HG03378 (cell line): Measurements from ENCODE around the gene RIC3.
A peak's percentile ranks its signal among the peaks of the same experiment; 100 is the strongest.

Experiments
- ATAC-seq: cut with Tn5 transposase; IDR thresholded peaks from one replicate; pipeline ENCODE4 v1.9.1; 2021; ENCODE audit warnings: mild to moderate bottlenecking, moderate library complexity; ENCODE audit not compliant: unreplicated experiment

Gene RIC3

DNA sequence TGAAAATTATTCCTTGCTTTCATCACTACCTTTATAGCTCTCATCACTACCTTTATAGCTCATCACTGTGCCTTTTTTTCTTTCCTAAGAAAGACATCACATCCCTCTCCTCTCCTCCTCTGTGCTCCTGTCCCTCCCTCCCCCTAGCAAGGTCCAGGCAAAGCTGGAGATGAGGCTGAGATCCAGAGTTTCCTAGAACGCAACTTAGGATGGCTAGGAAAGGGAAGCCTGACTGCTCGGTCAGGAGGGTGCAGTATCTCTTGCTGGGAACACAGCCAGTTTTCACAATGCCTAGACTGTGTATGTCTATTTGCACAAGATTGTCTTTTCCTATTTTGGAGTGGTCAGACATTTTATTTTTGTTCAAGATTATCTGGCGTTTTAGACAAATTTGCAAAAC, 63.2 kb downstream of the RIC3 start:
- ATAC-seq, result no peak

DNA sequence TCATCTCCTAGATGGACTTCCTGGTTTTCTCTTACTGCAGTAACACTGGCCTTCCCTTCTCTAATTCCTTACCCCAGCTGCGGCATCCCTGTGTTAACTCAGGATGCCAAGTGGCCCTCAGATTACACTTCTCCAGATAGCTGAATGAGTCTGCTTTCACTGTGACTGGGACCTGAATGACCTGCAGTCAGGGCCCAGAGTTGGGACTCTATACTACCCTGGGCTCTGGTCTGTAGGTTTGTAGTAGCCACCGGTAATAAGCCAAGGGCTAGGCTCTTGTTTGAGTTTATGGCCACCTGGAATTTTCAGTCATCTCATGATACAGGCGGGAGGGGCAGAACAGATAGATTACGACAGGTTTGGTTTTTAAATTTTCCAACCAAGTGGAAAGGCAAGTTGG, 63.7 kb downstream of the RIC3 start:
- ATAC-seq, result no peak

DNA sequence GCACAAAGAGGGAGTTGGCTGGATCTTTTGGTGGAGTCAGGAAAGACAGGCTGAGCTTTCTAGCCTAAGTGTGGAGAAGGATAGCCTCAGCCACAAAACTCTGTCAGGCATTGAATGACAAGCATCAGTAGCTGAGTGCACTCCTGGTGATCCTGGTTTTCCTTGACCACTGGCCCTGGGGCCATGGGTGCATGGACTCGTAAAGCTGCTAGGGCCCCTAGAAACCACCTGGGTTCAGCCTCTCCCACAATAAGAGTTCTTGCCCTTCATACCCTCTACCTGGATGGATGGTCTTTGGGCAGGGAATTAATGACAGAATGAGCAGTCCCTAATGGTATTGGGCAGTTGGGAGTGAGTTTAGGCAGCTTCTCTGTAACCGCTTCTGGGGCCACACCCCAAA, 64.9 kb downstream of the RIC3 start:
- ATAC-seq, result no peak

DNA sequence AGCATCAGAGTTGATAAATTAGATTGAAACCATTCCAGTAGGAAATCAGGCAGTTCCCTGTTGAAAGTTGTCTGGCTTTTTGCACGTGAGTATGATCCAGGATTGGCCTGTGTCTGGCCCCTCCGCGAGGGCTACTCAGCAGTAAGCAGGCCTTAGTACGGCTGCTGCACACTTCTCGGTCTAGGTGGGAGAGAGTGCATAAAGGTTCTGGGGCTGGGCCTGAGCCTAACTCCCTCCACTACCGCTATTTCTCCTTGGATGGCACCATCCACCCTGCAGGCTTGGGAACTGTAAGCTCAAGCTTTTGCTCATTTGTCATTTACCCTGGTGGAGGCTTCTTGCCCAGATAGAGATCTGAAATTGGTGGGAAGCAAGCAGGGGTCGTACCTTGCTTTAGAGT, 65.9 kb downstream of the RIC3 start:
- no peak for ATAC-seq

DNA sequence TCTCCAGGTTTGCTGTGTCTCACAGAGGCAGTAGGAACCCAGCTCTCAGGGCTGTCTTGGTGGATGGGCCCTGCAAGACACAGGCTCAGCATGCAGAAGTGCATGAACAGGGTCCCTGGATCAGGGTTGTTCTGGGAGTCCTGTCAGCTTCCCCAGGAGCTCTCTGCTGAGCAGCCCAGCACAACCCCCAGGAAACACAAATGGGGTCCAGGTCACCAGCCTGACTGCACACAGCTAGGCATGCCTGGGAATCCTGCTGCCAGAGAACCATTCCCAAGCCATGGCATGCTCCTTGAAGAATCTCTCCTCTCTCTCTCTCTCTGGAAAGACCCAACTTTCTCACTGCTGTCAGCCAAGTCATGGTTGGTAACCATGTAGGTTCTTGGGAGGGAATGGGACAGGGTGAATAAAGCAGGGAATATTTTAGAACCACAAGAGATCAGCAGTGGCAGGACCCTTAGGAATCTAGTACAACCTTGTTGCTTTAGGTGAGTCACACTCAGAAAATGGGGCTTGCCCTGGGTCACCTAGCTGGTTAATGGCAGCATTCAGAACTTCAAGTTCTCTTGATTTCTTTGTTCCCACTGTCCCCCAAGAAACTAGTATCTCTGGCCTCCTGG, 66.4 kb downstream of the RIC3 start:
- no peak for ATAC-seq

DNA sequence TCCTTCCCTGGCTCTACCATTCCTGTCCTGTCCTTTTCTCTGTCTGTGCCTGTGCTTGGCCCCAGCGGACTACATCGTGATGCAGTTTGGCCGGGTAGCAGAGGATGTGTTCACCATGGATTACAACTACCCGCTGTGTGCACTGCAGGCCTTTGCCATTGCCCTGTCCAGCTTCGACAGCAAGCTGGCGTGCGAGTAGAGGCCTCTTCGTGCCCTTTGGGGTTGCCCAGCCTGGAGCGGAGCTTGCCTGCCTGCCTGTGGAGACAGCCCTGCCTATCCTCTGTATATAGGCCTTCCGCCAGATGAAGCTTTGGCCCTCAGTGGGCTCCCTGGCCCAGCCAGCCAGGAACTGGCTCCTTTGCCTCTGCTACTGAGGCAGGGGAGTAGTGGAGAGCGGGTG, 67.4 kb downstream of the RIC3 start:
- ATAC-seq, result no peak

DNA sequence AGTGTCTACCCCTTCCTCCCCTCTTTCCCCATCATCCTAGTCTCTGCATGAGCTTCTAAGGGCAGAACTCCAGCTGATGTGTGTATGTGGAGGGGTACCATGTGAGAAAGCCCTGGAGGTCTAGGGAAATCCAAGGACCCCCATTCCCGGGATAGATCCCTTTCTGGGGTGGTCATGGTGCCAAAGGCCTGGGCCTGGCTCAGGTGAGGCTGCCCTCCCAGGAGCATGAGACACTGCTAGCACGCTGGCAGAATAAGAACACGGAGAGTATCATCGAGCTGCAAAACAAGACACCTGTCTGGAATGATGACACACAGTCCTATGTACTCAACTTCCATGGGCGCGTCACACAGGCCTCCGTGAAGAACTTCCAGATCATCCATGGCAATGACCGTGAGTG, 68.2 kb downstream of the RIC3 start:
- ATAC-seq, result no peak

DNA sequence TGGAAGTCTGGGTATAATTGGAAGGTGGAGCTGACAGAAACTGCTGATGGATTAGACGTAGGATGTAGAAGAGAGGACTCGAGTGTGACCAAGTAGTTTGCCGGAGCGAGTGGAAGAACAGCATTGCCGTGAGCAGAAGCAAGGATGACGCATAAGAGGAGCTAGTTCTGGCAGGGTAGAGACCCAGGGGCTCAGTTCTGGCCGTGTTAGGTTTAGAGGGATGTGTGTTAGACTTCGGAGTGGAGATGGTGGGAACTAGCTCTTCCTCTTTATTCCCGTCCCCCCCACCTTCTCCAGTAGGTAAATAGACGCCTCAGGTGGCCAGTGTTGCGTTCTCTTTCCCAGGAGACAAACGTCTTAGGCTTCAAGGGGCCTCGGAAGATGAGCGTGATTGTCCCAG, 68.7 kb downstream of the RIC3 start:
- no peak for ATAC-seq

DNA sequence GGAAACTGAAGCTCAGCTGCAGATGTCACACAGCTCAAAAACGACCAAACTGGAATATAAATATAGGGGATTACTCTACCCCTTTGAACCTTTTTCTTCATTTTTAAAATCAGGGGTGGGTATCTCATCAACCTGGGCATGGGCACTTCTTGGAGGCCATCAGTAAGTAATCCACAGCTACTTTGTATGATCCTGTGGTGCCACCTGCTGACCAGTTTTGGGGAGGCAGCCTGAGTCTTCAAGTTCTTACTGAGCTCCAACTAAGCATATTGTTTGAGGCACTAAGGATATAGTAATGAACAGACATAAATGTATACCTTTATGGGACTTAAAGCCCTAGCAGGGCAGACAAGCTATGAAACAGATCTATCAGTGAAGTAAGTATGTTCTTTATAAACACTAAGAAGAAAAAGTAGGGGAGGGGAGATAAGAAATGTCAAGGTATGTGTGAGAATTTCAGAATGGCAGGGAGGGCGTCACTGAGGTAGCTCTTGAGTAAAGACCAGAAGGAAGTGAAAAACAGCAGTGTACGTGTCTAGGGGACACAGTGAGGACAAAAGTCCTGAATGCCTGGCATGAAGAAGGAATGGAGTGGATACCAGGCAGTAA, 69.4 kb downstream of the RIC3 start:
- ATAC-seq, result peak; percentile 67

DNA sequence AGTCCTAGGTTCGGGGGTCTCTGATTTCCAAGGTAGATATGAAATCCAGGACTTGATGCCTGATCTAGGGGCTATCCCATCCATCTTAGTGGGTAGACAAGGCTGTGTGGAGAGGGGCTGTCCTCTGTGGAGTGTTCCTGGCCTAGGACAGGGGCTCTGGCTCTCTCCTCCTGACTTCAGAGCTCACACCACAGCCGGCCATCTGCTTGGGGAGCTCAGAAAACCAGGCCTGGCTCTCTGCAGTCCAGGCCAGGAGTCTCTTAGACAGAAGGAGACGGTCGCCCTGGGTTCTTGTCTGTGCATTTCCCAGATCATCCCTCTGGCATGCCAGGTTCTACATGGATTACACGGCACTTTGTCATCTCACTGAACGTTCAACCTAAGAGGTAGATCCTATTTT, 69.9 kb downstream of the RIC3 start:
- ATAC-seq, result no peak

DNA sequence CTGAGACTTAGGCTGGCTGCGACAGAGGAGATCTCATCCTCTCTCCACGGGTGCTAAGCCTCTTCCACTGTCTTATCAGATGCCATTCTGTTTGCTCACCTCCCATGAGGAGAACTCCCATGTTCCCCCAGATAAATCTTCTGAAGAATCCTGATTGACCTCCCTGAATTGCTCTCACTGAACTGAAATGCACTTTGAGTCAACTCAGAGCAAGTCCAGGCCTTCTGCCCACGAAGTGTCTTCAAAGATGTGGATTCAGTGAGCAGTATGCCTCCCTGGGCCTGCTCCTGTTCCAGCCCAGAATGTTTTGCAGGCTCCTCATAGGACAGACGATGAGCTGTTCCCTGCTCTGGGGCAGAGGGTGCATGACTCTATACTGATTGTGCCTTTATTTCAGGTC, 70.5 kb downstream of the RIC3 start:
- ATAC-seq, result no peak

DNA sequence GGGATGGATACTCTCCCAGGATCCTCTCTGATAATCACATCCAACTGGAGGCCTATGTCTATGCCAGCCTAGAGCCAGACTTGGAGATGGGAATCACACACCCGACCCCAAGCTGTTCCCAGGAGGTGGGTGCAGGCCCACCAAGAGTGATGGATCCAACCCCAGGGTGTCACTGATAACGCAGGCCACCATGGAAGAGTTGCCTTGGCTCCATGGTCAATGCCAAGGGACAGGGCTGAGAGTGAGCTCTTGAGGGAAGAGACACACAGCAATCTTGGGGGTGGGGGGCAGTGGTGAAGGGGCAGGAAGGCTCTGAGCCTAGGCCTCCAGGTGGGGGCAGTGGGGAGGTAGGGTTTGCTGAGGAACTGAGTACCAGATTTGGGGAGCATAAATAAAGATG, 70.9 kb downstream of the RIC3 start:
- ATAC-seq, result no peak

DNA sequence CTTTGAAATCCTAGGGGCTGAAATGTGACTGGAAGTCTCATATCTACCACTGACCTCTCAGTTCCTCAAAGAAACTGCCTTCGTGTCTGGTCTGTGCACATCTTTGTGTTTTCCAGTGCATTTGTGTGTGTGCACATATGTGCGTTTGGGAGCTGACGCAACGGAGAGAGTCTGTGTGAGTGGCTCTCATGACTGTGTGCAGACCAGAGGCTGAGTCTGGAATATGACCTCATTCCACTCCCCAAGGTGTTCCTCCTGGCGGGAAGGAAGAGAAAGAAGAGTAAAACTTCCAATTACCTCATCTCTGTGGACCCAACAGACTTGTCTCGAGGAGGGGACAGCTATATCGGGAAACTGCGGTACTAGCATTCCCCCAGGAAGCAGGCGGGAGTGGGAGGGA, 71.4 kb downstream of the RIC3 start:
- no peak for ATAC-seq

DNA sequence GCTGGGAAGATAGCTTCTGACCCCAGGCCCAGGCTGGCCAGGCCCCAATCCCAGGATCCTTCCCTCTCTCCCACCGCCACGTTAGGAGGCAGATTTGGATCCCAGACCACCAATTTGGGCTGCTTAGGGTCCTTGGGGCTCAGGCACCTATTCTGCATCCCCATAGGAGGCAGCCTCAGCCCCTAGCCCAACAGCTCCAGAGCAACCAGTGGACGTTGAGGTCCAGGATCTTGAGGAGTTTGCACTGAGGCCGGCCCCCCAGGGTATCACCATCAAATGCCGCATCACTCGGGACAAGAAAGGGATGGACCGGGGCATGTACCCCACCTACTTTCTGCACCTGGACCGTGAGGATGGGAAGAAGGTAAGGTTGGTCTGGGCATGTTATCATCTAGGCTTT, 71.8 kb downstream of the RIC3 start:
- ATAC-seq, result no peak

DNA sequence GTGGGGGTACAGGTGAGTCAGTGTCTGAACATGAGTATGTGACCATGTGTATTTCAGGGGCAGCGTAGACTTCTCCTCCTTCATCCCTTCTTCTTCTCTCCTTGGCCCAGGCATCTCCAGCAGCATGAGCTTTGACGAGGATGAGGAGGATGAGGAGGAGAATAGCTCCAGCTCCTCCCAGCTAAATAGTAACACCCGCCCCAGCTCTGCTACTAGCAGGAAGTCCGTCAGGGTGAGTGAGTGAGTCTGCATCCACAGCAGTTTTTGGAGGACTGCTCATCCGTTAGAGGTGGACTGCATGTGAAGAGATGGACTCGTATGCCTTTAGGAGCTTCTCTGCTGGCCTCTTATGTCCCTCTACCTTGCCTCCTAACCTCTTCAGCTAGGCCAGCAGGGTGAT, 72.2 kb downstream of the RIC3 start:
- no peak for ATAC-seq

DNA sequence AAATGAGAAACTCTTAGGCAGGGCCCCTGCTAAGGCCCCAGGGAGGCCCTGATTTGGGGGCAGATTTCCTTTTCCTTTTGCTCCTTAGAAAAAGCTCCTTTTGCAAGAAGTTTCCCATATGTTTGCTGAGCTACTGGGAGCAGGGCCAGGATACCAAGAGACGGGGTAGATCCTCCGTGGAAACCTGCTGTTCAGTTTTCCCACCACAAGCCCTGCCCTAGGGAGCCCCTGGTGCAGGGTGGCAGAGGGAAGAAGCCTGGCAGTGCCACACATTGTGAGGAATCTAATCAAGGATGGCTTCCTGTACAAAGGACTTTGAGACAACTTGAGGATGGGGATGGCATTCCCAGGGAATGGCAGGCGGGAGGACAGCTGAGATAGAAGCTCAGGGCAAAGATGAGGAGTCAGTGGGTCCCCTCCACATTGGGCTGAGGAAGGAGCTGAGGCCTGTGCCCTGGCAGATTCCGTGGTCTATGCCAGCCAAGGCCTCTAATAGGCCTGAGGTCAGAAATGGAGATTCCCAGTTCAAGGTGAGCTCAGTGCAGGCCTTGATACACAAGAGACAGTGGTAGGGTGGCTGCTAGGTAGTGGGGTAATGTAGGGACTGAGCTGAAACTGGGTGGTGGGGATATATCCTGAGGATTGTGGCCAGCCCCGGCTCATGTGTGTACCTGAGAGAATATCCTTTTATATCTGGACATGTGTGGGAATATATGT, 72.9 kb downstream of the RIC3 start:
- ATAC-seq, result no peak

DNA sequence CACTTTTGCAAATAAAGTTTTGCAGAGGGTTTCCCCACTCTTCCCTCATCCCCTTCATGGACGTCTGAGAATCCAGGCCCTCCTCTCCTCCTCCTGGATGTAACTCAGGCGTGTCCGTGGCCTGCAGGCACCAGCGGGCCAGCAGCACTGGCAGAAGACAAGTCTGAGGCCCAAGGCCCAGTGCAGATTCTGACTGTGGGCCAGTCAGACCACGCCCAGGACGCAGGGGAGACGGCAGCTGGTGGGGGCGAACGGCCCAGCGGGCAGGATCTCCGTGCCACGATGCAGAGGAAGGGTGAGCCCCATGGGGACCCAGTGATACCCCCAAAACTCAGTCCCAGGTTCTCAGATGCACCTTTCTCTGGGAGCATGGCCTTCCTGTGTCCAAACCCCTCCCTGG, 73.5 kb downstream of the RIC3 start:
- no peak for ATAC-seq

DNA sequence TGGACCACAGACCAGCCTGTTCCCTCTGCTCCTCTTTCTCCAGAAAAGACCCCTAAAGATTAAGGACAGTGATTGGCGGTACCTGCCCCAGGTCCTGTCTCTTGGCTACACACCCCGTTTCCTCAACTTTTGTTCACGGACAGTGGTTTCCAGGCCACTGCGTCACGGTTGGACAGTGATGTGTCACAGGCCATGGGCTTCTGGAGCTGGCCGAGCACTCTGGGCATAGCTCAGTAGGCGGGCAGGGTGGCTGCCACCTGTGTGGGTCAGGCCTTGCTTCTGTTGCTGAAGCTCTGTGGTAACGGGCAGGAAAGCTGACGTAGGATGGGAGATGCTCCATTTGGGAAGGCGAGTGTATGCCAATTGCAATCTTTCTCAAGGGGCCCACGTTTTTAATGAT, 74.2 kb downstream of the RIC3 start:
- ATAC-seq, result no peak

DNA sequence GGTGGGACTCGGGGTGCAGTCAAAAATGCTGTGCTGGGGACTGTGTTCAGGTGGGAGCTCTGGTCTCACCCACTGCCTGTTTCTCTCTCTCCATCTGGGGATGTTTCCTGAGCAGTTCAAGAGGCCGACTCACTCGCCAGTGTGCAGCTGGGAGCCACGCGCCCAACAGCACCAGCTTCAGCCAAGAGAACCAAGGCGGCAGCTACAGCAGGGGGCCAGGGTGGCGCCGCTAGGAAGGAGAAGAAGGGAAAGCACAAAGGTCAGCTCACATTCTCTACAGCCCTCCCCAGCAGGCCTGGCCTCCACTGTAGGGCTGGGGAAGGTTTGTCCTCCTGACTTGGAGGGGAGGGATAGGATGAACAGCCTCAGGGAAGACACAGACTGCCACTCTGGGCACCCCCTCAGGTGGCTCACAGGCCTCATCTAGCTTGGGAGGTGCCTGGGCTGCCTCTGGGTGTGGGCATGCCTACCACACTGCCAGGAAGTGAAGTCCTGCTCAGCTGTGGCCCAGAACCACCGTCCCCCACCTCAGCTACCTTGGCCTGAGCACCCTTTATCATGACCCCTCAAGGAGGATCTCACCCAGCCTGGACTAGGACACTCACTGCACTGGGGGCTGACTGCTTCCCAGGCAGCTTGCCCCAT, 74.8 kb downstream of the RIC3 start:
- no peak for ATAC-seq

DNA sequence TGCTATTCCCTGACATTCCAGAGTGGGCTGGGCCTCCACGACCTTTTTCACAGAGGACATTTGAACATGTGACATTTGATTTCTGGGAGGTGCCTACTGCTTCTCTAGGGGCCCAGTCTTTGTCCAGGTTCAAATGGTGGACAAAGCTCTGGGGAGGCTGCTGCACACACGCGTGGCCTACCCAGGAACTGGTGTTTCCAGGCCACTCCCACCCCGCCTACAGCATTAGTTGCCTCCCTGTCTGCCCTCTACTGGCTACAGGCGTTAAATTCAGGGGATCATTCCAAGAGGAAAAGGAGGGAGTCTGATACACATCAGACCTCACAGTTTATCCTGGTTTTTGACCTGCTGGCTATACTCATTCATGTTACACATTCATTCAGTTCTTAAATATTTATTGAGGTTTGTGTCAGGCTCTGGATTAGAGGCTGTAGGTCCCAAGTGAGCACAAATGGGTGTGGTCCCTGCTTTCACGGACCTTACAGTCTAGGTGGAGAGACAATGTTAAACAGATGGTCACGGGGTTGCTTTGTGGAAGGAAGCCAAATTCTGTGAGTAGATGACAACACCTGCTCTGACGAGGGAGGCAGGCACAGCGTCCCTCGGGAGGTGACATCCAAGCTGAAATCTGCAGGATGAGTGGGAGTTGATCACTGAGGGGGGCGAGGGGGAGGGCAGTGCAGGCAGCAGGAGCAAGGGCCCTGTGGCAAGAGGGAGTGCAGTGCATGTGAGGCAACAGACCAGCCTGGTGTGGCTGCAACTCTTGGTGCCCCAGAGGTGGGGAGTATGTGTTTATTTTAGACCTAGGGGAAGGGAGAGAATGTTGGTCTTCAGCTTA, 76.0 kb downstream of the RIC3 start:
- ATAC-seq, result peak; percentile 69

DNA sequence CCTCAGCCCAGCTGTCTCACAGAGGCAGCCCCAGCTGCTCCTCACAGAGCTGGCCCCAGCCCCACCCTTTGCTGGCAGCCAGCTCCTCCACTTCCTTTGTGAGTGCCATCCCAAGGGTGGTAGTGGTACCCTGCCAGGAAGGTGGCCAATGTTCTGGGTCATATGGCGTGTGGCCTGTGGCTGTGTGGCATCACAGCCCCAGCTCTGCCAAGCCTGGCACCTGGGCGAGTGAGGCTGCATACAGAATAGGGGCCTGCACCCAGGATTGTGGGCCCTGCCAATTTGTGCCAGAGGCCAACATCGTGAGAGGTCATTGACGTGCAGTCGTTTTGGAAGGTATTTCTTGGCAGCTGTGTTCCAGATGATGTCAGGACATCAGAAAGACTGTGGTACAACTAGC, 77.1 kb downstream of the RIC3 start:
- no peak for ATAC-seq
